Endothelial cell of umbilical vein (primary cell): Measurements from ENCODE around the gene PNKD. TPM values are rescaled to one million over a fixed set of nuclear protein-coding genes. Genes with fewer than 3 reads are reported as not detected.

Experiments
- BruUV-seq: library from RNA; stranded (reverse); fragments of 400-500 nt; replicated peaks from 2 replicates; lab custom pipeline; 2021; lab: Mats Ljungman, UMichigan
- CTCF ChIA-PET: fragments of 300-600, 350-600 bp; sonication (Branson Sonifier 250); formaldehyde crosslinking; loops from one replicate; lab custom pipeline; 2021; ENCODE audit warnings: antibody characterized with exemption, inconsistent platforms; lab: Charles Lee
- POLR2A ChIA-PET: fragments of 300-600, 350-600 bp; sonication (Branson Sonifier 250); formaldehyde crosslinking; loops from one replicate; lab custom pipeline; 2021; ENCODE audit warnings: antibody characterized with exemption, inconsistent platforms; lab: Charles Lee
- DNase-seq: peaks from one replicate; pipeline ENCODE4 v3.0.0-alpha.2; 2011; ENCODE audit warnings: low read depth, low spot score
- FAIRE-seq: peaks from 2 replicates; lab custom pipeline; 2011; peaks lifted over from hg19 to GRCh38; lab: Jason Lieb, UNC
- H2AFZ ChIP-seq: 2 replicates; pipeline ENCODE4 v1.6.0; 2012; ENCODE audit warnings: low read depth, low read length, control low read depth, inconsistent platforms
- H3K27ac ChIP-seq: 2 replicates; pipeline ENCODE4 v1.5.1; 2011; ENCODE audit warnings: low read depth, mild to moderate bottlenecking, control low read depth, low read length, moderate library complexity; ENCODE audit not compliant: insufficient read depth
- H3K27me3 ChIP-seq, 2 experiments: 2 replicates each; pipeline versions ENCODE4 v1.6.0 to v1.6.1; 2011; ENCODE audit warnings: low read length in 2 of 2, mixed read lengths in 1 of 2; ENCODE audit not compliant: control insufficient read depth in 2 of 2, insufficient read depth in 2 of 2
- H3K36me3 ChIP-seq, 2 experiments: 2 replicates in 1 of 2; 3 replicates in 1 of 2; pipeline ENCODE4 v1.5.1; 2011; ENCODE audit warnings: low read length in 2 of 2, mild to moderate bottlenecking in 1 of 2, moderate library complexity in 1 of 2; ENCODE audit not compliant: control insufficient read depth in 2 of 2, insufficient read depth in 2 of 2; ENCODE audit errors: extremely low read depth in 1 of 2
- H3K4me1 ChIP-seq: 3 replicates; pipeline ENCODE4 v1.5.1; 2011; ENCODE audit warnings: mild to moderate bottlenecking, low read length; ENCODE audit not compliant: control insufficient read depth, insufficient read depth; ENCODE audit errors: extremely low read depth
- H3K4me2 ChIP-seq: 2 replicates; pipeline ENCODE4 v1.6.1; 2011; ENCODE audit warnings: low read length, control low read depth, mixed read lengths; ENCODE audit not compliant: insufficient read depth
- H3K4me3 ChIP-seq, 3 experiments: fragments of 200-600 bp in 1 of 3; sonication (generic), shearing (Covaris generic) in 1 of 3; replicated peaks in 1 of 3; 2 replicates each; pipeline ENCODE4 v1.5.1; 2011 to 2016; ENCODE audit warnings: control low read depth in 3 of 3, low read length in 3 of 3, mild to moderate bottlenecking in 2 of 3, inconsistent platforms in 1 of 3, low read depth in 1 of 3, moderate library complexity in 1 of 3; ENCODE audit not compliant: insufficient read depth in 1 of 3
- H3K79me2 ChIP-seq: 2 replicates; pipeline ENCODE4 v1.6.0; 2012; ENCODE audit warnings: low read length, inconsistent platforms; ENCODE audit not compliant: control insufficient read depth, insufficient read depth
- H3K9ac ChIP-seq: replicated peaks from 2 replicates; pipeline ENCODE3; 2011; ENCODE audit warnings: low read length, control low read depth; ENCODE audit not compliant: insufficient read depth; ENCODE audit errors: extremely low read depth
- H3K9me1 ChIP-seq: replicated peaks from 3 replicates; pipeline ENCODE4 v1.6.0; 2011; ENCODE audit warnings: mild to moderate bottlenecking, low read length; ENCODE audit not compliant: control insufficient read depth, insufficient read depth; ENCODE audit errors: extremely low read depth
- H3K9me3 ChIP-seq: replicated peaks from 2 replicates; pipeline ENCODE4 v1.5.1; 2012; ENCODE audit warnings: low read length, inconsistent platforms; ENCODE audit not compliant: control insufficient read depth, insufficient read depth
- H4K20me1 ChIP-seq: replicated peaks from 2 replicates; pipeline ENCODE3; 2011; ENCODE audit warnings: mild to moderate bottlenecking, low read length; ENCODE audit not compliant: control insufficient read depth, insufficient read depth; ENCODE audit errors: extremely low read depth
- CTCF ChIP-seq, 2 donors: IDR thresholded peaks; 1 replicate in 1 of 2; 2 replicates in 1 of 2; pipeline ENCODE4 v1.5.1; 2011; ENCODE audit warnings: low read length in 2 of 2, mild to moderate bottlenecking in 2 of 2, moderate library complexity in 2 of 2, control low read depth in 1 of 2, inconsistent platforms in 1 of 2, low read depth in 1 of 2; ENCODE audit not compliant: insufficient read depth in 1 of 2; ENCODE audit errors: extremely low read depth in 1 of 2
- EZH2 ChIP-seq: IDR thresholded peaks from 2 replicates; pipeline ENCODE4 v1.6.1; 2012; ENCODE audit warnings: borderline replicate concordance, low read depth, mild to moderate bottlenecking, moderate library complexity, low read length, inconsistent platforms; ENCODE audit not compliant: severe bottlenecking
- FOS ChIP-seq: IDR thresholded peaks from 2 replicates; pipeline ENCODE4 v1.6.1; 2011; ENCODE audit warnings: mild to moderate bottlenecking, low read length, moderate library complexity, borderline replicate concordance; ENCODE audit not compliant: insufficient read depth
- GATA2 ChIP-seq: IDR thresholded peaks from 2 replicates; pipeline ENCODE4 v1.7.0; 2011; ENCODE audit warnings: low read depth, mild to moderate bottlenecking, moderate library complexity, mixed read lengths, low read length; ENCODE audit not compliant: insufficient read length, insufficient read depth
- JUN ChIP-seq: IDR thresholded peaks from 2 replicates; pipeline ENCODE4 v1.6.1; 2011; ENCODE audit warnings: borderline replicate concordance, low read depth; ENCODE audit not compliant: insufficient read length, insufficient read depth
- MAX ChIP-seq: IDR thresholded peaks from 2 replicates; pipeline ENCODE4 v1.6.1; 2011; ENCODE audit not compliant: insufficient read depth, insufficient read length
- MYC ChIP-seq: IDR thresholded peaks from one replicate; pipeline ENCODE4 v1.6.1; 2011; ENCODE audit warnings: mild to moderate bottlenecking, low read depth, low read length
- POLR2A ChIP-seq: IDR thresholded peaks from 2 replicates; pipeline ENCODE4 v1.6.1; 2012; ENCODE audit warnings: low read depth, mild to moderate bottlenecking, control low read depth, low read length
- POLR2AphosphoS5 ChIP-seq: IDR thresholded peaks from 2 replicates; pipeline ENCODE4 v1.6.1; 2012; ENCODE audit warnings: low read depth, mild to moderate bottlenecking, control low read depth, low read length, moderate library complexity; ENCODE audit not compliant: insufficient read depth
- dilution Hi-C: fragments of 300-500 bp; cut with MboI; formaldehyde crosslinking; loops from one replicate; pipeline ENCODE4 v1.15.0; 2019; ENCODE audit warnings: low sequenced_read_pairs; ENCODE audit not compliant: extremely low pct_ligation_motif_present
- intact Hi-C: fragments of 100-400 bp; cut with micrococcal nuclease; formaldehyde crosslinking; loops from one replicate; pipeline ENCODE4 v1.10.0; 2022
- polyA plus RNA-seq, 4 experiments: library from polyadenylated mRNA; depleted of rRNA in 3 of 4; stranded (reverse) in 3 of 4; unstranded in 1 of 4; fragments of >200 nt; gene quantifications; 2 replicates each; pipeline versions ENCODE4 v1.2.1 to v1.2.3, GENCODE V29; 2011 to 2012; ENCODE audit warnings: missing spikeins in 1 of 4
- total RNA-seq: library from RNA; stranded (reverse); gene quantifications from 2 replicates; pipeline ENCODE4 v1.2.3, GENCODE V29; 2021

Gene PNKD
- total and polyA plus RNA-seq, 2 donors (not counting 3 experiments of a cell fraction or from before 2014, with no cell fraction given) = 56.1 to 88.3 TPM

- Histone ChIP-seq H2AFZ (peak overlapping the region; percentile 98), H3K79me2 (no peaks in the 10 kb centered on the region), H3K4me2 (peak overlapping the region; percentile 62), H4K20me1 (no peaks in the 10 kb centered on the region), H3K9me1 (no peaks in the 10 kb centered on the region), H3K27me3 (peaks cover 0 to 7% of the 10 kb centered on the region in 2 experiments), H3K4me3 (no peak overlapping the region), H3K9me3 (no peaks in the 10 kb centered on the region), H3K4me1 (peaks cover 3% of the 10 kb centered on the region), H3K36me3 (no peaks in the 10 kb centered on the region), H3K27ac (no peak overlapping the region), H3K9ac (no peak overlapping the region)
- no TSS peak for BruUV-seq
- dilution Hi-C loops = no loop called here
- CTCF ChIA-PET = interaction anchor here (0.7 to 2.5 kb wide), 5 partner anchors 9 to 113 kb away, joined by 3 to 7 read pairs (median 5); partner anchors contain the start of gene CATIP
- no peak for DNase-seq
- intact Hi-C loops = loop anchor here (1.0 to 2.0 kb wide), 2 partner anchors 20 to 30 kb away; partner anchors contain the start of gene CATIP
- POLR2A ChIA-PET = no interaction called here
- FAIRE-seq = no peak
- TF ChIP-seq EZH2 (no peak), FOS (no peak), GATA2 (no peak), JUN (no peak), CTCF (IDR thresholded peaks at IDR 0.05; ENCODE audit: extremely low read depth in 1 of 2, insufficient read depth in 1 of 2, low read depth in 1 of 2, low read length in 2 of 2) (no peak), MYC (no peak), POLR2A (no peak), MAX (no peak), POLR2AphosphoS5 (no peak)
Observed at GRCh38 chr2:218386505-218387368, 116.4 kb downstream of the PNKD start.
